Hepatocyte (in vitro differentiated cells): Measurements from ENCODE around the gene AP1S3. TPM values are rescaled to one million over a fixed set of nuclear protein-coding genes. Genes with fewer than 3 reads are reported as not detected.
"Not testable (repeated sequence)": the region's sequence is repeated elsewhere in the genome, so short reads cannot be mapped to it uniquely, and the experiment has no call there.

ENCODE experiments used
- DNase-seq: peaks from one replicate; pipeline ENCODE4 v3.0.0-alpha.2; 2016; ENCODE audit warnings: low spot score
- H2AFZ ChIP-seq: fragments of 200-600 bp; sonication (generic); 2 replicates; pipeline ENCODE4 v1.6.0; 2016; ENCODE audit warnings: antibody characterized with exemption, mild to moderate bottlenecking
- H3K27ac ChIP-seq: fragments of 200-600 bp; sonication (generic); 2 replicates; pipeline ENCODE4 v1.5.1; 2016; ENCODE audit warnings: mild to moderate bottlenecking
- H3K27me3 ChIP-seq: fragments of 200-600 bp; sonication (generic); 2 replicates; pipeline ENCODE4 v1.6.1; 2016
- H3K36me3 ChIP-seq: fragments of 200-600 bp; sonication (generic); replicated peaks from 2 replicates; pipeline ENCODE4 v1.5.1; 2016; ENCODE audit warnings: low read depth; ENCODE audit not compliant: insufficient read depth
- H3K4me1 ChIP-seq: fragments of 200-600 bp; sonication (generic); 2 replicates; pipeline ENCODE4 v1.5.1; 2016; ENCODE audit warnings: mild to moderate bottlenecking, moderate library complexity; ENCODE audit not compliant: insufficient read depth
- H3K4me2 ChIP-seq: fragments of 200-600 bp; sonication (generic); 2 replicates; pipeline ENCODE4 v1.6.0; 2016
- H3K4me3 ChIP-seq: fragments of 200-600 bp; sonication (generic); 2 replicates; pipeline ENCODE4 v1.5.1; 2016; ENCODE audit warnings: mild to moderate bottlenecking
- H3K79me2 ChIP-seq: fragments of 200-600 bp; sonication (generic); 2 replicates; pipeline ENCODE4 v1.6.0; 2017; ENCODE audit warnings: mild to moderate bottlenecking
- H3K9me2 ChIP-seq: fragments of 200-600 bp; sonication (generic); replicated peaks from 2 replicates; pipeline ENCODE4 v1.6.0; 2017; ENCODE audit warnings: mild to moderate bottlenecking; ENCODE audit not compliant: insufficient read depth
- H3K9me3 ChIP-seq: fragments of 200-600 bp; sonication (generic); 2 replicates; pipeline ENCODE4 v1.5.1; 2016; ENCODE audit warnings: low read depth, mild to moderate bottlenecking
- H4K20me1 ChIP-seq: fragments of 200-600 bp; sonication (generic); 2 replicates; pipeline ENCODE4 v1.6.0; 2016; ENCODE audit warnings: mild to moderate bottlenecking; ENCODE audit not compliant: insufficient read depth, poor library complexity, severe bottlenecking
- CTCF ChIP-seq: fragments of 200-600 bp; sonication (generic); IDR thresholded peaks from 2 replicates; pipeline ENCODE4 v1.5.1; 2016; ENCODE audit warnings: antibody characterized with exemption, mild to moderate bottlenecking; ENCODE audit not compliant: poor library complexity
- EZH2 ChIP-seq: fragments of 200-600 bp; sonication (generic); IDR thresholded peaks from 2 replicates; pipeline ENCODE4 v1.6.1; 2016; ENCODE audit warnings: antibody characterized with exemption, mild to moderate bottlenecking, borderline replicate concordance
- EZH2phosphoT487 ChIP-seq: fragments of 200-600 bp; sonication (generic); IDR thresholded peaks from one replicate; pipeline ENCODE4 v1.6.1; 2018; ENCODE audit warnings: antibody characterized with exemption, mild to moderate bottlenecking, low read depth, moderate library complexity; ENCODE audit not compliant: unreplicated experiment, severe bottlenecking
- WGBS: methylation state at CpG from one replicate; pipeline ENCODE4 v1.1.6; 2016; ENCODE audit warnings: low lambda C conversion rate; ENCODE audit errors: missing lambda C conversion rate; 5-methylcytosine and 5-hydroxymethylcytosine counted together
- polyA plus RNA-seq: library from polyadenylated mRNA; unstranded; fragments of >200 nt; fragmentation: Nextera tagmentation; extraction: Ambion mirVana; gene quantifications from 2 replicates; pipeline ENCODE4 v1.2.1, GENCODE V29; 2016
- total RNA-seq: library from RNA; depleted of rRNA; stranded (reverse); fragments of >200 nt; gene quantifications from 2 replicates; pipeline ENCODE4 v1.2.3, GENCODE V29; 2014

AP1S3 gene
- total and polyA plus RNA-seq, 2 experiments from 2014 or later: 16.5 to 30.7 TPM

GRCh38 chr2:223788826-223789225 lies 48.6 kb downstream of the AP1S3 start:
- H3K4me3 ChIP-seq: no peak overlapping the region
- H3K4me2 ChIP-seq: no peak overlapping the region
- H3K4me1 ChIP-seq: no peaks in the 10 kb centered on the region
- H3K9me2 ChIP-seq: no peaks in the 10 kb centered on the region
- H3K27ac ChIP-seq: no peak overlapping the region
- H3K79me2 ChIP-seq: peaks cover 49% of the 10 kb centered on the region
- H3K36me3 ChIP-seq: no peaks in the 10 kb centered on the region
- no peak overlapping the region for H2AFZ ChIP-seq
- no peak for DNase-seq
- H3K27me3 ChIP-seq: no peaks in the 10 kb centered on the region
- no peaks in the 10 kb centered on the region for H4K20me1 ChIP-seq
- H3K9me3 ChIP-seq: no peaks in the 10 kb centered on the region
- TF ChIP-seq EZH2 (no peak), EZH2phosphoT487 (no peak), CTCF (no peak)

- H3K9me3 ChIP-seq, DNase-seq, H3K9me2 ChIP-seq, H3K36me3 ChIP-seq, H2AFZ ChIP-seq, H3K27me3 ChIP-seq, H3K4me1 ChIP-seq, H3K4me2 ChIP-seq, H3K27ac ChIP-seq, H3K4me3 ChIP-seq, H4K20me1 ChIP-seq: not testable (repeated sequence)
- WGBS: 96% methylated on average over 10 of the region's 10 CpGs
- peaks cover 47% of the 10 kb centered on the region for H3K79me2 ChIP-seq
These were observed 49.3 kb downstream of the AP1S3 start for GRCh38 chr2:223788106-223788505.

- H3K4me2 ChIP-seq: no peak overlapping the region
- H3K9me3 ChIP-seq: no peaks in the 10 kb centered on the region
- H3K79me2 ChIP-seq: peaks cover 40% of the 10 kb centered on the region
- H3K4me1 ChIP-seq: no peaks in the 10 kb centered on the region
- no peak overlapping the region for H2AFZ ChIP-seq
- no peaks in the 10 kb centered on the region for H3K9me2 ChIP-seq
- DNase-seq: no peak
- no peak overlapping the region for H3K4me3 ChIP-seq
- no peaks in the 10 kb centered on the region for H3K36me3 ChIP-seq
- H3K27me3 ChIP-seq: no peaks in the 10 kb centered on the region
- no peaks in the 10 kb centered on the region for H4K20me1 ChIP-seq
- no peak for TF ChIP-seq EZH2phosphoT487
- TF ChIP-seq EZH2: no peak
- no peak for TF ChIP-seq CTCF
- no peak overlapping the region for H3K27ac ChIP-seq
- WGBS: 97% methylated on average over 2 of the region's 2 CpGs
These were observed 50.0 kb downstream of the AP1S3 start for GRCh38 chr2:223787358-223787757.

- Histone ChIP-seq H3K9me2 (no peaks in the 10 kb centered on the region), H2AFZ (no peak overlapping the region), H3K36me3 (no peaks in the 10 kb centered on the region), H4K20me1 (no peaks in the 10 kb centered on the region), H3K4me1 (no peaks in the 10 kb centered on the region), H3K9me3 (no peaks in the 10 kb centered on the region), H3K27ac (no peak overlapping the region), H3K4me3 (no peak overlapping the region), H3K4me2 (no peak overlapping the region), H3K79me2 (peaks cover 37% of the 10 kb centered on the region), H3K27me3 (no peaks in the 10 kb centered on the region)
- DNase-seq: no peak
- no peak for TF ChIP-seq EZH2phosphoT487
- no peak for TF ChIP-seq EZH2
- TF ChIP-seq CTCF: no peak
- WGBS: 88% methylated on average over 4 of the region's 4 CpGs
These were observed 50.4 kb downstream of the AP1S3 start for GRCh38 chr2:223786943-223787342.
